Epithelial cell of proximal tubule (primary cell): ENCODE results near the gene COX6B2. TPM values are rescaled to one million over a fixed set of nuclear protein-coding genes. Genes with fewer than 3 reads are reported as not detected.

Experiments
- DNase-seq: peaks from one replicate; pipeline ENCODE4 v3.0.0-alpha.2; 2011; ENCODE audit warnings: low read depth
- H3K4me3 ChIP-seq: 2 replicates; pipeline ENCODE4 v1.5.1; 2011; ENCODE audit warnings: low read depth, mild to moderate bottlenecking, low read length
- total RNA-seq: library from RNA; depleted of rRNA; stranded (reverse); fragments of >200 nt; gene quantifications from 2 replicates; pipeline ENCODE4 v1.2.3, GENCODE V29; 2015
- TF ChIP-seq, protein P1 (sequence below): conservative IDR thresholded peaks from 2 replicates; pipeline ENCODE4 v1.5.1; 2012; ENCODE audit warnings: low read depth, mild to moderate bottlenecking, low read length

Gene COX6B2
- total RNA-seq, 1 donor from 2014 or later = 0.23 TPM

DNA sequence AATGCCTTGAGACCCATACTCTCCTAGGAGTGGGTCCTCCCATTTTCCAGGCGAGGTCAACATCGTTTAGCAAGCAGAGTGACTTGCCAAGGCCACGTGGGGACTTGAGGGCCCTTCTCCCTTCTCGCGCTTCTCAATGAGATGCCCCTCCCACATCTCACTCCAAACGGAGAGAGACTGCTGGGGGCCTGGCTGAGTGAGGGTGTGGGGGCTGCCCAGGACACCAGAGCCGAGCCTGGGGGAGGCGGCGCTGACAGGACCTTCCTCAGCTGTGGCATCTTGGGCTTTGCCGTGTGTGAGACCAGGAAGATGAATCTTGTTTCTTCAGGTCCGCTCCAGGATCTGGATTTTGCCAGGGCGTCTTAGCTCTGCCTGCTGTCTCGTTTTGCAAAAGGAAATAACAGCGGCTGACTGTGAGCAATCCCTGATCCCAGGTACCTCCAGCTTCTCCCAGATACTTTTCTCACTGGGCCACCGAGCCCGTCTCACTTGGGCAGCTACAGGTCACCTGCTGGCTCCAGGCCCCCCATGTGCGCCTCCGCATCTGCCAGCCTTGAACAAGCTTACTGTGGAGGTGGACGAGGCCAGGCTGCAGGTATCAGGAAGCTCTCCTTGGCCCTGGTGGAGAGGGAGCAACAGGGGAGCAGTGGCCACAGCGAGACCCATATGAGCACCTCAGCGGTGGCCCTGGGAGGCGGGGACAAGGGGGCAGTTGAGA, 6.0 kb downstream of the COX6B2 start:
- no peak overlapping the region for H3K4me3 ChIP-seq
- TF ChIP-seq, protein P1, sequence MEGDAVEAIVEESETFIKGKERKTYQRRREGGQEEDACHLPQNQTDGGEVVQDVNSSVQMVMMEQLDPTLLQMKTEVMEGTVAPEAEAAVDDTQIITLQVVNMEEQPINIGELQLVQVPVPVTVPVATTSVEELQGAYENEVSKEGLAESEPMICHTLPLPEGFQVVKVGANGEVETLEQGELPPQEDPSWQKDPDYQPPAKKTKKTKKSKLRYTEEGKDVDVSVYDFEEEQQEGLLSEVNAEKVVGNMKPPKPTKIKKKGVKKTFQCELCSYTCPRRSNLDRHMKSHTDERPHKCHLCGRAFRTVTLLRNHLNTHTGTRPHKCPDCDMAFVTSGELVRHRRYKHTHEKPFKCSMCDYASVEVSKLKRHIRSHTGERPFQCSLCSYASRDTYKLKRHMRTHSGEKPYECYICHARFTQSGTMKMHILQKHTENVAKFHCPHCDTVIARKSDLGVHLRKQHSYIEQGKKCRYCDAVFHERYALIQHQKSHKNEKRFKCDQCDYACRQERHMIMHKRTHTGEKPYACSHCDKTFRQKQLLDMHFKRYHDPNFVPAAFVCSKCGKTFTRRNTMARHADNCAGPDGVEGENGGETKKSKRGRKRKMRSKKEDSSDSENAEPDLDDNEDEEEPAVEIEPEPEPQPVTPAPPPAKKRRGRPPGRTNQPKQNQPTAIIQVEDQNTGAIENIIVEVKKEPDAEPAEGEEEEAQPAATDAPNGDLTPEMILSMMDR = no peak
- DNase-seq = no peak

GRCh38 chr19:55347442-55348009, 7.0 kb downstream of the COX6B2 start:
- TF ChIP-seq, protein P1 = no peak
- H3K4me3 ChIP-seq = no peak overlapping the region
- DNase-seq = no peak

DNA sequence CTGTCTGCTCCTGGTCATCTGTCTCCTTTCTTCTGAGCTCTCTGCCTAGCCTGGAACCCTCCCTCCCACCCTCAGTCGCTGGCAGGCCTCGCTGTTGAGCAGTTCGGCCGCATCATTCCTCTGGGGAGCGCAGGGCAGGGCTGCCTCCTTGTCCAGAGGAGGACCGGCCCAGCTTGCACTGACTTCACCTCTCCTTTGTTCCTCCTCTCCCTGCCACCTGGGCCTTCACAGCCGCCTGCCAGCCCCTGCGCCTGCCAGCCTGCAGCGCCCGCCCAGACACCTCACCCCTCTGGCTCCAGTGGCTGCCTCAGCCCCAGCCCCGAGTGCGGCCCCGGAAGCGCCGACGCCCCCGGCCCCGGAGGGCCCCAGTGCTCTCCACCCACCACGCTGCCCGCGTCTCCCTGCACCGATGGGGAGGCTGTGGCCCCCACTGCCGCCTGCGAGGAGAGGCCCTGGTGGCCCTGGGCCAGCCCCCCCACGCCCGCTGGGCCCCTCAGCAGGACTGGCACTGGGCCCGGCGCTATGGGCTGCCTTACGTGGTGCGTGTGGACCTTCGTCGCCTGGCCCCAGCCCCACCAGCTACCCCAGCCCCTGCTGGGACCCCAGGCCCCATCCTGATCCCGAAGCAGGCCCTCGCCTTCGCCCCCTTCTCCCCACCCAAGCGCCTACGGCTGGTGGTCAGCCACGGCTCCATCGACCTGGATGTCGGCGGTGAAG, 7.6 kb downstream of the COX6B2 start:
- TF ChIP-seq, protein P1 = no peak
- H3K4me3 ChIP-seq = no peak overlapping the region
- DNase-seq = no peak

- no peak overlapping the region for H3K4me3 ChIP-seq
- no peak for DNase-seq
- TF ChIP-seq, protein P1 = no peak
Observed at GRCh38 chr19:55345818-55346724, 8.4 kb downstream of the COX6B2 start.

DNA sequence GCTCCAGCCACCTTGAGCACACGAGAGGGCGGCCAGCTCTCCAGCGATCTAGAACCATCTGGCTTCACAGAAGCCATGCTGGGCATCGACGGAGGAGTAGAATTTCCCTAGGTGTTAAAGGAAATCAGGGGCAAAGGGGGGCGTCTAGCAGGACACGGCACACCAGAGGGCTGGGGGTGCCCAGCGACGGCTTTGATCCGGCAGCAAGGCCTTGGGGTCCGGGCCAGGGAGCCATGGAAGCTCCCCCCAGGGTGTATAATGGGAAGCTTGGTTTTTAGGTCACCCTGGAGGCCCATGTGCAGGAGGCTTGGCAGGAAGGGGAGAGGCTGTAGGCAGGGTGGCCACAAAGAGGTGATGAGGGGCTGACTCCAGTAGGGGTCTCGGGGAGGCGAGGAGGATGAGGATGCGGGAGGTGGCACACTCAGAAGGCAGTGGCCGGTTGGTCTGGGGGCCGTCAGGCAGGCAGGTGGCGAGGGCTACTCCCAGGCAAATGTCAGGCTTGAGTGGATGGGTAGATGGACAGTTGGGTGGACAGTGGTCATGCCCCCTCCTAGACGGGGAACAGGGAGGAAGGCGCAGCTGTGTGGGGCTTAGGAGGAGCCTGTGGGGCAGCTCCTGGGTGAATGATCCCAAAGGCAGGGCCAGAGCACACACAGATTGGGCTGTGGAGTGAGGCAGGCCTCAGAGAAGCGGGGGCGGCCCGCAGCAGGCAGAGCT, 9.3 kb downstream of the COX6B2 start:
- no peak overlapping the region for H3K4me3 ChIP-seq
- TF ChIP-seq, protein P1 = no peak
- no peak for DNase-seq

- no peak overlapping the region for H3K4me3 ChIP-seq
- DNase-seq = no peak
- TF ChIP-seq, protein P1 = no peak
Observed at GRCh38 chr19:55344444-55344843, 10.1 kb downstream of the COX6B2 start.
